NCI-H1417 (cell line): Measurements from ENCODE around the gene UCN3.

ENCODE experiments used
- DNase-seq, 3 experiments: peaks; one replicate each; lab custom pipeline; 2025; lab: John Stamatoyannopoulos, UW

The UCN3 gene

GRCh38 chr10:5364890-5365338 lies at the start of gene UCN3:
UCN3 (plus strand) TSS chr10:5364966; CDS start chr10:5373721, 8,755 bp downstream.
- peak in 2 of 3 experiments; percentile 28 to 71 for DNase-seq

- no peak for DNase-seq
These were observed 47.1 kb upstream of the UCN3 start for GRCh38 chr10:5317547-5318107.

GRCh38 chr10:5318148-5318547 lies 46.6 kb upstream of the UCN3 start:
- DNase-seq, result no peak

GRCh38 chr10:5319863-5320262 lies 44.9 kb upstream of the UCN3 start:
- DNase-seq, result no peak

- no peak for DNase-seq
These were observed 43.5 kb upstream of the UCN3 start for GRCh38 chr10:5321273-5321672.

- no peak for DNase-seq
These were observed 41.3 kb upstream of the UCN3 start for GRCh38 chr10:5323446-5323845.

GRCh38 chr10:5325076-5325475 lies 39.7 kb upstream of the UCN3 start:
- DNase-seq, result no peak

- no peak for DNase-seq
These were observed 30.4 kb upstream of the UCN3 start for GRCh38 chr10:5334196-5334880.

GRCh38 chr10:5338010-5338409 lies 26.8 kb upstream of the UCN3 start:
- DNase-seq, result no peak

GRCh38 chr10:5343092-5343491 lies 21.7 kb upstream of the UCN3 start:
- no peak for DNase-seq

GRCh38 chr10:5343561-5343960 lies 21.2 kb upstream of the UCN3 start:
- DNase-seq, result no peak

- no peak for DNase-seq
These were observed 20.8 kb upstream of the UCN3 start for GRCh38 chr10:5343979-5344378.

GRCh38 chr10:5344746-5345145 lies 20.0 kb upstream of the UCN3 start:
- DNase-seq, result no peak

GRCh38 chr10:5346881-5347280 lies 17.9 kb upstream of the UCN3 start:
- no peak for DNase-seq

GRCh38 chr10:5349362-5349761 lies 15.4 kb upstream of the UCN3 start:
- no peak for DNase-seq

- DNase-seq, result no peak
These were observed 10.7 kb upstream of the UCN3 start for GRCh38 chr10:5354068-5354467.

GRCh38 chr10:5355594-5356301 lies 9.0 kb upstream of the UCN3 start:
- no peak for DNase-seq

- DNase-seq, result no peak
These were observed 8.4 kb upstream of the UCN3 start for GRCh38 chr10:5356302-5356763.

GRCh38 chr10:5360318-5360915 lies 4.3 kb upstream of the UCN3 start:
- DNase-seq, result no peak

GRCh38 chr10:5361966-5362365 lies 2.8 kb upstream of the UCN3 start:
- DNase-seq, result peak in 1 of 3 experiments; percentile 3

- no peak for DNase-seq
These were observed 1.9 kb upstream of the UCN3 start for GRCh38 chr10:5362873-5363272.

- peak in 1 of 3 experiments; percentile 30 for DNase-seq
These were observed 392 bp upstream of the UCN3 start for GRCh38 chr10:5364374-5364773.

GRCh38 chr10:5365928-5366327 lies 1.2 kb downstream of the UCN3 start:
- DNase-seq, result peak in 1 of 3 experiments; percentile 2
